Keratinocyte (primary cell): ENCODE results near the gene CDKN2C. TPM values are rescaled to one million over a fixed set of nuclear protein-coding genes. Genes with fewer than 3 reads are reported as not detected.

Experiments
- DNase-seq: peaks from one replicate; pipeline ENCODE4 v3.0.0-alpha.2; 2011; ENCODE audit warnings: low read depth, missing footprints, low spot score
- FAIRE-seq: peaks from 2 replicates; lab custom pipeline; 2011; peaks lifted over from hg19 to GRCh38; lab: Jason Lieb, UNC
- H2AFZ ChIP-seq: 2 replicates; pipeline ENCODE4 v1.6.0; 2012; ENCODE audit warnings: low read length, control low read depth, inconsistent platforms; ENCODE audit not compliant: control insufficient read depth
- H3K27ac ChIP-seq: 2 replicates; pipeline ENCODE4 v1.5.1; 2011; ENCODE audit warnings: low read length; ENCODE audit not compliant: control insufficient read depth, insufficient read depth
- H3K27me3 ChIP-seq: 3 replicates; pipeline ENCODE4 v1.6.0; 2011; ENCODE audit warnings: low read length; ENCODE audit not compliant: control insufficient read depth, insufficient read depth; ENCODE audit errors: extremely low read depth
- H3K36me3 ChIP-seq, 2 experiments: 2 replicates in 1 of 2; 3 replicates in 1 of 2; pipeline ENCODE4 v1.5.1; 2011; ENCODE audit warnings: low read length in 2 of 2, mild to moderate bottlenecking in 1 of 2; ENCODE audit not compliant: control insufficient read depth in 2 of 2, insufficient read depth in 2 of 2; ENCODE audit errors: extremely low read depth in 1 of 2
- H3K4me1 ChIP-seq: 3 replicates; pipeline ENCODE4 v1.5.1; 2011; ENCODE audit warnings: low read length; ENCODE audit not compliant: control insufficient read depth, insufficient read depth; ENCODE audit errors: extremely low read depth
- H3K4me2 ChIP-seq: 3 replicates; pipeline ENCODE4 v1.6.0; 2011; ENCODE audit warnings: low read depth, low read length; ENCODE audit not compliant: control insufficient read depth, insufficient read depth; ENCODE audit errors: extremely low read depth
- H3K4me3 ChIP-seq, 3 experiments: fragments of 200-600 bp in 1 of 3; sonication (generic) in 1 of 3; 2 replicates in 2 of 3; 3 replicates in 1 of 3; pipeline ENCODE4 v1.5.1; 2011 to 2016; ENCODE audit warnings: low read length in 3 of 3, mild to moderate bottlenecking in 3 of 3, control low read depth in 2 of 3, inconsistent platforms in 1 of 3, low read depth in 1 of 3, mixed read lengths in 1 of 3, mixed run types in 1 of 3, moderate library complexity in 1 of 3; ENCODE audit not compliant: control insufficient read depth in 2 of 3, insufficient read depth in 2 of 3; ENCODE audit errors: extremely low read depth in 1 of 3
- H3K79me2 ChIP-seq: 2 replicates; pipeline ENCODE4 v1.6.0; 2012; ENCODE audit warnings: low read length; ENCODE audit not compliant: control insufficient read depth, insufficient read depth
- H3K9ac ChIP-seq: 3 replicates; pipeline ENCODE4 v1.6.0; 2011; ENCODE audit warnings: low read length; ENCODE audit not compliant: control insufficient read depth, insufficient read depth; ENCODE audit errors: extremely low read depth
- H3K9me1 ChIP-seq: 3 replicates; pipeline ENCODE4 v1.6.0; 2011; ENCODE audit warnings: low read length; ENCODE audit not compliant: control insufficient read depth, insufficient read depth; ENCODE audit errors: extremely low read depth
- H3K9me3 ChIP-seq: 2 replicates; pipeline ENCODE4 v1.5.1; 2012; ENCODE audit warnings: low read depth, low read length; ENCODE audit not compliant: control insufficient read depth
- H4K20me1 ChIP-seq: 3 replicates; pipeline ENCODE4 v1.6.0; 2011; ENCODE audit warnings: low read length; ENCODE audit not compliant: control insufficient read depth, insufficient read depth; ENCODE audit errors: extremely low read depth
- CTCF ChIP-seq, 3 experiments: IDR thresholded peaks in 1 of 3; conservative IDR thresholded peaks in 1 of 3; optimal IDR thresholded peaks in 1 of 3; 2 replicates in 2 of 3; 3 replicates in 1 of 3; pipeline versions ENCODE3 to v1.5.1; 2011; ENCODE audit warnings: low read length in 3 of 3, mild to moderate bottlenecking in 3 of 3, moderate library complexity in 2 of 3, control low read depth in 1 of 3, inconsistent platforms in 1 of 3; ENCODE audit not compliant: insufficient read depth in 2 of 3; ENCODE audit errors: extremely low read depth in 1 of 3
- EZH2 ChIP-seq: IDR thresholded peaks from one replicate; pipeline ENCODE4 v1.6.1; 2012; ENCODE audit warnings: inconsistent platforms, mild to moderate bottlenecking, low read length, moderate library complexity
- dilution Hi-C: fragments of 300-500 bp; cut with MboI; formaldehyde crosslinking; loops from one replicate; pipeline ENCODE4 v1.7.0; 2020; ENCODE audit warnings: low sequenced_read_pairs; ENCODE audit not compliant: extremely low pct_ligation_motif_present
- polyA plus RNA-seq, 5 experiments: library from polyadenylated mRNA; depleted of rRNA in 3 of 5; stranded (reverse) in 3 of 5; stranded (forward) in 1 of 5; unstranded in 1 of 5; fragments of >200 nt; gene quantifications; 1 replicate in 1 of 5; 2 replicates in 3 of 5; 3 replicates in 1 of 5; pipeline versions ENCODE4 v1.2.1 to v1.2.3, GENCODE V29; 2011 to 2012; ENCODE audit warnings: missing spikeins in 2 of 5, low read depth in 1 of 5, low replicate concordance in 1 of 5

The CDKN2C gene
- polyA plus RNA-seq, 1 donor (not counting 4 experiments of a cell fraction or from before 2014, with no cell fraction given) = 1.3 TPM

GRCh38 chr1:50970509-50970887 lies 453 bp downstream of the CDKN2C start:
- Histone ChIP-seq H3K9me1 (no peaks in the 10 kb centered on the region), H3K9ac (peak overlapping the region; percentile 77), H3K27me3 (no peaks in the 10 kb centered on the region), H3K79me2 (peaks cover 4% of the 10 kb centered on the region), H2AFZ (peak overlapping the region; percentile 99), H3K36me3 (no peaks in the 10 kb centered on the region), H3K27ac (peak overlapping the region; percentile 37), H3K4me3 (peak overlapping the region; percentile 74 to 98 (median 95)), H3K4me1 (peaks cover 10% of the 10 kb centered on the region), H3K9me3 (no peaks in the 10 kb centered on the region), H4K20me1 (no peaks in the 10 kb centered on the region), H3K4me2 (peak overlapping the region; percentile 84)
- TF ChIP-seq EZH2 (no peak), CTCF (optimal IDR thresholded peaks at IDR 0.05 in 1 of 3, IDR thresholded peaks at IDR 0.05 in 1 of 3, conservative IDR thresholded peaks at IDR 0.05 in 1 of 3; ENCODE audit: extremely low read depth in 1 of 3, insufficient read depth in 2 of 3, low read length in 3 of 3) (no peak)
- FAIRE-seq (no peak), DNase-seq (no peak)
- dilution Hi-C loops = no loop called here

- H3K9me3 ChIP-seq = no peaks in the 10 kb centered on the region
- DNase-seq (no peak), FAIRE-seq (no peak)
- H3K4me2 ChIP-seq = peak overlapping the region; percentile 84
- peak overlapping the region; percentile 74 to 98 (median 95) for H3K4me3 ChIP-seq
- peak overlapping the region; percentile 99 for H2AFZ ChIP-seq
- peak overlapping the region; percentile 37 for H3K27ac ChIP-seq
- TF ChIP-seq EZH2 (no peak), CTCF (optimal IDR thresholded peaks at IDR 0.05 in 1 of 3, IDR thresholded peaks at IDR 0.05 in 1 of 3, conservative IDR thresholded peaks at IDR 0.05 in 1 of 3; ENCODE audit: extremely low read depth in 1 of 3, insufficient read depth in 2 of 3, low read length in 3 of 3) (no peak)
- H3K9ac ChIP-seq = peak overlapping the region; percentile 77
- H3K79me2 ChIP-seq = peaks cover 4% of the 10 kb centered on the region
- H3K27me3 ChIP-seq = no peaks in the 10 kb centered on the region
- dilution Hi-C loops = no loop called here
- H4K20me1 ChIP-seq = no peaks in the 10 kb centered on the region
- H3K4me1 ChIP-seq = peaks cover 10% of the 10 kb centered on the region
- no peaks in the 10 kb centered on the region for H3K36me3 ChIP-seq
- no peaks in the 10 kb centered on the region for H3K9me1 ChIP-seq
Observed at GRCh38 chr1:50970931-50971582, 1.0 kb downstream of the CDKN2C start.
